Tracheal epithelial cell (primary cell): ENCODE measurements around the gene TOP3A. TPM values are rescaled to one million over a fixed set of nuclear protein-coding genes. Genes with fewer than 3 reads are reported as not detected.

Experiments
- total RNA-seq: library from RNA; depleted of rRNA; stranded (reverse); fragments of >200 nt; gene quantifications from 2 replicates; pipeline ENCODE4 v1.2.1, GENCODE V29; 2014

The TOP3A gene, protein sequence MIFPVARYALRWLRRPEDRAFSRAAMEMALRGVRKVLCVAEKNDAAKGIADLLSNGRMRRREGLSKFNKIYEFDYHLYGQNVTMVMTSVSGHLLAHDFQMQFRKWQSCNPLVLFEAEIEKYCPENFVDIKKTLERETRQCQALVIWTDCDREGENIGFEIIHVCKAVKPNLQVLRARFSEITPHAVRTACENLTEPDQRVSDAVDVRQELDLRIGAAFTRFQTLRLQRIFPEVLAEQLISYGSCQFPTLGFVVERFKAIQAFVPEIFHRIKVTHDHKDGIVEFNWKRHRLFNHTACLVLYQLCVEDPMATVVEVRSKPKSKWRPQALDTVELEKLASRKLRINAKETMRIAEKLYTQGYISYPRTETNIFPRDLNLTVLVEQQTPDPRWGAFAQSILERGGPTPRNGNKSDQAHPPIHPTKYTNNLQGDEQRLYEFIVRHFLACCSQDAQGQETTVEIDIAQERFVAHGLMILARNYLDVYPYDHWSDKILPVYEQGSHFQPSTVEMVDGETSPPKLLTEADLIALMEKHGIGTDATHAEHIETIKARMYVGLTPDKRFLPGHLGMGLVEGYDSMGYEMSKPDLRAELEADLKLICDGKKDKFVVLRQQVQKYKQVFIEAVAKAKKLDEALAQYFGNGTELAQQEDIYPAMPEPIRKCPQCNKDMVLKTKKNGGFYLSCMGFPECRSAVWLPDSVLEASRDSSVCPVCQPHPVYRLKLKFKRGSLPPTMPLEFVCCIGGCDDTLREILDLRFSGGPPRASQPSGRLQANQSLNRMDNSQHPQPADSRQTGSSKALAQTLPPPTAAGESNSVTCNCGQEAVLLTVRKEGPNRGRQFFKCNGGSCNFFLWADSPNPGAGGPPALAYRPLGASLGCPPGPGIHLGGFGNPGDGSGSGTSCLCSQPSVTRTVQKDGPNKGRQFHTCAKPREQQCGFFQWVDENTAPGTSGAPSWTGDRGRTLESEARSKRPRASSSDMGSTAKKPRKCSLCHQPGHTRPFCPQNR
- 12.6 and 19.0 TPM in 2 replicates for total RNA-seq

DNA sequence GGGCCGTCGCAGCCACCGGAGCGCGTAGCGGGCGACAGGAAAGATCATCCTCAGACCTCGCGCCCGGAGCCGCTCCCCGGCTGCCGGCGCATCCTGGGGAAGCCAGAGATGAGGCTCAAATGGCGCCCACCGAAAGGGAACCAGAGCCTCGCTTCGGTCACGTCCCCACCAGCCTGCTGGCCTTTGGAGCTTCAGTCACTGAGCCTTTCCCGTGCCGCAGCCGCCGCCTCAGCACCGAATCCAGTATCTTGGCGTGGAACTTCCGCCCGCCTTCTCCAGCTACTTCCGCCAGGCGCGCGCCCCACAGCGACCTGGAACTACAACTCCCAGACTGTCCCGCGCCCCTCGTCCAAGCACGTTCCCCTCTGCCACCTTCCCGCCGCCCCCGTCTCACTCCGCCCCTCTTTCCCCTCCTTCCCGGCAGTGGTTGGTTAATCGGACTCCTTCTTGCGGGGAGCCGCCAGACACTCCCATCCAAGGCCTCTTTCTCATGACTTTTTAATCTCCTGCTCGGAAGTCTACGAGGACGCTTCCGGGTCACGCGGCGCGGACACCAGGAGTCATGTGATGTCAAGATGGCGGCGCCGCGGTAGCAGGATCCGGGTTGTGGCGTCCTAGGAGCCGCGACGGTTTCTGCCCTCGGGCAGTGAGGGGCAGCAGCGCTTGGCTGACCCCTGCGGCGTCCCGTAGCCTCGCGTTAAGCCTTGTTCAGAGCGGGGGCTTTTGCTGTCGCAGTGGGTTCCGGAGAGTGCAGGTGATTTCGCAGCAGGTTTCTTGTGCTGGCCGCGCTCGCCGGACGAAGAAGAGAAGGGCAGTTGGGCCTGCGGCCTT, at the start of gene TOP3A, which contains the start of gene SMCR8:
Gene TOP3A, minus strand, starts transcription at position 264 of the 831 bp plus-strand sequence. Its CDS starts 216 bp downstream, at position 48.
Gene SMCR8, plus strand, starts transcription at position 563 of the 831 bp plus-strand sequence. CDS start 497 bp downstream, outside the sequence.

DNA sequence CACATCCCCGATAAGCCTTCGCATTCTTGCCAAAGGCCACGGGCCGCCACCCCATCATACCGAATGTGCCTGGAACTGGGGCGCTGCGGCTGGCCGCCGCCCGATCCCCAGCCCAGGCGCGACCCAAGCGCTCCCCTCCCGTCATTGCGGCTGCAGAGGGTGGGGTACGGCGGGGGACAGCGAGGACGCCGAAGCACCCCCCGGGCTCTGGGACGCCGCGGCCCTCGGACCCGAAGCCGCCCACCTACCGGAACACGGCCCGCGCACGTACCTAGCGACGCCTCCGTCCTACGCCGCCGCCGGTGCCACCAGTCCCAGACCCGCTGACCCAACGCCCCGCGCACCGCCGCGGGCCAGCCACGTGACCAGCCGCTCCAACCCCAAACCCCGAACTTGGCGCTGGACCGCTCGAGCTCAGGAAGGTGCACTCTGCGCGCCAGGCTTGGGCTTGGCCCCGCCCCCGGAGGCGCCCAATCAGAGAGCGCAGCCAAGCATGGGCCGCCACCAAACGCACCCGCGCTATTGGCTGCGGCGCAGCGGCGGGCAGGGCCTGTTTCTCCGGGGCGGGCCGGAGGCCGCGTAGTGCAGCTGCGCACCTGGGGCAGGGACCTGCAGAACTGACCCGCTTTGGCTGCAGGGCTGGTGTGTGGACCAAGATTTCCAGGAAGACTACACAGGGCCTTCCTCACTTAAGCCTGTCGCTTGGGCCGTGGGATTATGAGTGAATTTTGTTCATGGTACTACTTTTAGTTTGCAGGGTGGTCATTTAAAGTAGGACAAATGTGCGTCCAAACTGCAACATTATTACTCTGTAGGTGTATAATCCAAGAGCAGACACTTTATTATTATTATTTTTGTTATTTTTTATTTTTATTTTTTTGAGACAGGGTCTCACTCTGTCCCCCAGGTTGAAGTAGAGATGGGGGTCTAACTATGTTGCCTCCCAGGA, 48.6 kb upstream of the TOP3A start, which contains the start of gene SHMT1:
Gene SHMT1, minus strand, starts transcription at position 450 of the 949 bp plus-strand sequence. CDS start 7,569 bp downstream, outside the sequence.

DNA sequence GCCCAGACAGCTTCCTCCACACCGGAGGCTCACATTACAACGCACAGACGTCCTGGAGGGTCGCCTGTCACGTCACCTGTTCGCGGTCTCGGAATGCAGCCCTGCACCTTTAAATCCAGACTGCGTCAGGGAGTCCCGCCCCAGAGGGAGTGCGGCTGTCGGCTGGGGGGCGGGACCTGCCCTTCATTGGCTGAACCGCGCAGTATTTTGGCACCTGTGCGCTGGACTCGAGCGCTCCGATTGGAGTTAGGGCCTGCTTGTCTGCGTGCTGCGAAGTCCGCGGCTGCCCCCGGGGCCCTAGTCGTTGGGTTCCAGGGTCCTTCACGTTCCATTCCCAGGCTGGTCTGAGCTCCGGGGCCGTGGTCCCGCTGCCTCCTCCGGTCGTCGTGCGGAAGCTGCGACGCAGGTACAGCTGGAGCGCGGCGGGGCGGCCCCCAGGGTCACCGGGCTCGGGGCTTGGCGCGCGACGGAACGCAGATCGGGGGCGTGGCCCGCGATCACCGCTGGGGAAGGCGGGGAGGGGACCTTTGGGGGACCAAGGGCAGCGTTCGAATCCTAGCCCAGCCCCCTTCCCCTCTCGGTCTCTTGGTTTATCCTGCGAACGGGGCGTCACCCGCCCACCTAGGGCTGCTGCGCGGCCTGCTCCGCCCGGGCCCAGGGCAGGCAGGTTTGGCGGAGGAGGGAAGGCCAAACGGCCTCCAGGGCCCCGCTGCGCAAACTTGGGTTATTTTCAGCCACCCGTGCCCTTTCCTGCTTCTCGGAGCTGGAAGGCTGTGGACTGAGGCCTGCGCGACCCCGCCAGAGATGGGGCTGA, 54.3 kb downstream of the TOP3A start, which contains the start of gene MIEF2:
Gene MIEF2, plus strand, starts transcription at position 331 of the 814 bp plus-strand sequence. CDS start 2,059 bp downstream, outside the sequence.

DNA sequence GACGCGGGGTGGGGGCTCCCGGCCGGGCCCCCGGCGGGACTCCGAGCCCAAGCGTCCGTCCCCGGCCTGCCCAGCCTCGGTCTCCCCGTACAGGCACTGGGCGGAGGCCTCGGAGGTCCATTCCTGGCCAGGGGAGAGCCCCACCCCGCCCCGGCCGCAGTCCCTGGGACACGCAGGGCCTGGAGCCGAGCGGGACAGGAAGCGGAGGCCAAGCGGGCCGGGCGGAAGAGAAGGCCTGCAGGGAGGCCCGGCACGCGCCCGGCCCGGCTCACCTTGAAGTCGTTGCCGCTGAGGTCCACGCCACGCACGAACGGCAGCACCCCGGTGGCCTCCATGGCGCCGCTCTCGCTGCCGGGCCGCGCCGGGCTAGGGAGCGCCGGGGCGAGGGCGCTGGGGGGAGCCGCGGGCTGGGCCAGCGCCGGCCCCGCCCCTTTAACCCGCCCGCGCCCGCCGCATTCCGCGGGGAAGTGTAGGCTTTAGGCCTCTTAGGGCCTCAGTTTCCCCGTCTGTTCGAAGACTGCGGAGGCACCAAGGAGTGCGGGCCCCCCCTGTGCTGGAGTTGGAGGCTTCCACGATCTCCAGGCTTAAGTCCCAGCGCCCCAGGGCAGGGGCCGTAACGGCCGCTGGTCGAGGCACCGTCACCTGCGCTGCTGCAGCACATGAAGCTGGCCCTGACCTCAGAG, 56.3 kb downstream of the TOP3A start, which contains the start of gene FLII:
Gene FLII, minus strand, starts transcription at position 383 of the 683 bp plus-strand sequence. Its CDS starts 48 bp downstream, at position 335.

DNA sequence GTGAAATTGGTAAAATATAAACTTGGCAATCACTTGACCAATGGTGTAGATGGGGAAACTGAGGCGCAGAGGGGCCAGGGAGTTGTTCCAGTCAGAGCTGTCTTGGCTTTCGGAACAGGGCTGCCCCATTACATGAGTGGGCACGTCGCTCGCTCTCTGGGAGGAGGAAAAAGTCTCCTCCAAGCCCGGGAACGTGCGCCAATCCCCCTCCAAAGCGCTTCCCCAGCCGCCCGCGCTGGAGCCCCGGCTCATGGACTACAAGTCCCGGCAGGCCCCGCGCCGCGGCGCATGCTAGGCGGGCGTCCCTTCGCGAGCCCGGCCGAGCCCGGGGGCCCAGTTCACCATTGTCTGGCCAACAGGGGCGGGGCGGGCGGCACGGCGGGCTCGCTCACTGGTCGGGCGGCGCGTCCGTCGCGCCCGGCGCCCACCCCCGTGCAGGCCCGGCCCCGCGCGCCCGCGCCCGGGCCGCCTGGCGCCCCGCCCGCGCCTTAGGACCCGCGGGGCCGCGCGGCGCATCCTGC, 89.6 kb downstream of the TOP3A start, which contains the start of gene LLGL1:
Gene LLGL1, plus strand, starts transcription at position 515 of the 521 bp plus-strand sequence. CDS start 48 bp downstream, outside the sequence.

Other genes starting within 250 kb of the TOP3A start
- gene DRG2, start 227.0 kb downstream of the TOP3A start, total RNA-seq, result 24.1 and 35.4 TPM in 2 replicates
- gene MYO15A, start 206.2 kb downstream of the TOP3A start, total RNA-seq, result under 0.01 TPM in 2 replicates
- gene ALKBH5, start 131.2 kb downstream of the TOP3A start, total RNA-seq, result 103 and 130 TPM in 2 replicates
- gene LLGL1, start 89.4 kb downstream of the TOP3A start, total RNA-seq, result 26.6 and 33.3 TPM in 2 replicates
- 354 and 405 TPM in 2 replicates for gene FLII, start 56.3 kb downstream of the TOP3A start, total RNA-seq
- gene MIEF2, start 54.3 kb downstream of the TOP3A start, total RNA-seq, result 17.9 and 30.8 TPM in 2 replicates
- gene SMCR8, start 299 bp upstream of the TOP3A start, total RNA-seq, result 14.2 and 14.7 TPM in 2 replicates
- 11.1 and 13.2 TPM in 2 replicates for gene SHMT1, start 48.6 kb upstream of the TOP3A start, total RNA-seq
- gene EVPLL, start 62.8 kb upstream of the TOP3A start, total RNA-seq, result 0.24 and 4.0 TPM in 2 replicates
- gene LGALS9C, start 161.8 kb upstream of the TOP3A start, total RNA-seq, result 1.2 TPM in 1 of 2 replicates, not detected in the other